ENCODE measurements around the gene SFTA2.

DNA sequence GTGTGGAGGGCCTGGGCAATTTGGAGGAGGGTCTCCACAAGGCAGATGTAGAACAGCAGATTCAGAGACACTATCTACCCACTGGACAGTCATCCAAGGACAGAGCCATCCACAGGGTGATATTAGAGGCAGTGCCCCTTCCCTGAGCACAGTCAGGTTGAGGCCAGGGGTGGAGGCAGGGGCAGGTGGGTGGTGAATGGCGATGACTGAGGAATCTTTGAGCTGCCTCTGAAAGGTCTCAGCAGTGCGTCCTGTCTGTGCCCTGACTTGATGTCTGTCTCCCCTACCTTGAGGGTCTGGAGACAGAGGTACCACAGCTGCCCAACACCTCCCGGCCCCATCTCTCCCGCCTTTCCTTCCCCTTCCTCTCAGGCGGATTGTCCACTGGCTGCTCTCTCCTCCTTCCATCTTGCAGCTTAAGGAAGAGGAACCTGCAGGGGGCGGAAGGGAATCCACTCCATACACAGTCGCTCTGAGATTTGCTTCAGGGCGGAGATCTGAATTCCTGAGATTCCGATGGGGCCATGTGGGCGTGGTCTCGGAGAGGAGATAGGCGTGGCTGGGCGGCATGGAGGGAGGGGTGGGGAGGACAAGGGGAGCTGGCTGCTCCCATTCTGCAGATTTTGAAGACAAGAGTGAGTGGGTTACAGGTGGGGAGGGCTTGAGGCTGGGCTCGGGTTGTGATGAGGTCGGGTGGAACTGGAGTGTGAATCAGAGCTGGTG is 10.5 kb upstream of the SFTA2 start:
- TF ChIP-seq, protein P1, sequence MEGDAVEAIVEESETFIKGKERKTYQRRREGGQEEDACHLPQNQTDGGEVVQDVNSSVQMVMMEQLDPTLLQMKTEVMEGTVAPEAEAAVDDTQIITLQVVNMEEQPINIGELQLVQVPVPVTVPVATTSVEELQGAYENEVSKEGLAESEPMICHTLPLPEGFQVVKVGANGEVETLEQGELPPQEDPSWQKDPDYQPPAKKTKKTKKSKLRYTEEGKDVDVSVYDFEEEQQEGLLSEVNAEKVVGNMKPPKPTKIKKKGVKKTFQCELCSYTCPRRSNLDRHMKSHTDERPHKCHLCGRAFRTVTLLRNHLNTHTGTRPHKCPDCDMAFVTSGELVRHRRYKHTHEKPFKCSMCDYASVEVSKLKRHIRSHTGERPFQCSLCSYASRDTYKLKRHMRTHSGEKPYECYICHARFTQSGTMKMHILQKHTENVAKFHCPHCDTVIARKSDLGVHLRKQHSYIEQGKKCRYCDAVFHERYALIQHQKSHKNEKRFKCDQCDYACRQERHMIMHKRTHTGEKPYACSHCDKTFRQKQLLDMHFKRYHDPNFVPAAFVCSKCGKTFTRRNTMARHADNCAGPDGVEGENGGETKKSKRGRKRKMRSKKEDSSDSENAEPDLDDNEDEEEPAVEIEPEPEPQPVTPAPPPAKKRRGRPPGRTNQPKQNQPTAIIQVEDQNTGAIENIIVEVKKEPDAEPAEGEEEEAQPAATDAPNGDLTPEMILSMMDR (IDR thresholded peaks at IDR 0.05; ENCODE audit: poor library complexity), result peak; percentile 50
- TF ChIP-seq EZH2 (IDR thresholded peaks at IDR 0.05; ENCODE audit: borderline replicate concordance) (no peak), EZH2phosphoT487 (IDR thresholded peaks at IDR 0.05; ENCODE audit: low read depth, severe bottlenecking, unreplicated experiment) (no peak)
